NCI-H1694 treated with DMSO at 0.1 percent for 48 hours (cell line): ENCODE measurements around the gene EPS15.

Experiments used
- DNase-seq: peaks from one replicate; lab custom pipeline; 2025; lab: John Stamatoyannopoulos, UW

Gene EPS15

GRCh38 chr1:51314974-51315373 is 204.1 kb downstream of the EPS15 start:
- no peak for DNase-seq

GRCh38 chr1:51313961-51314777 is 204.9 kb downstream of the EPS15 start:
- no peak for DNase-seq

- DNase-seq, result no peak
Observed at GRCh38 chr1:51313268-51313852, 205.7 kb downstream of the EPS15 start.

- no peak for DNase-seq
Observed at GRCh38 chr1:51312718-51313117, 206.3 kb downstream of the EPS15 start.

GRCh38 chr1:51311826-51312225 is 207.2 kb downstream of the EPS15 start:
- no peak for DNase-seq

GRCh38 chr1:51310871-51311613 is 208.0 kb downstream of the EPS15 start:
- DNase-seq, result no peak

GRCh38 chr1:51309291-51309690 is 209.8 kb downstream of the EPS15 start:
- DNase-seq, result no peak

GRCh38 chr1:51308636-51309035 is 210.4 kb downstream of the EPS15 start:
- DNase-seq, result no peak

GRCh38 chr1:51306950-51307349 is 212.1 kb downstream of the EPS15 start:
- DNase-seq, result no peak

GRCh38 chr1:51305371-51305823 is 213.7 kb downstream of the EPS15 start:
- no peak for DNase-seq

- DNase-seq, result no peak
Observed at GRCh38 chr1:51304360-51304759, 214.7 kb downstream of the EPS15 start.
